GM12892 (cell line): ENCODE results near the gene DDIT4.
A peak's percentile ranks its signal among the peaks of the same experiment; 100 is the strongest.
"Not testable (repeated sequence)": the region's sequence is repeated elsewhere in the genome, so short reads cannot be mapped to it uniquely, and the experiment has no call there.

ENCODE experiments used
- DNase-seq: peaks from one replicate; pipeline ENCODE4 v3.0.0; 2011; ENCODE audit not compliant: insufficient read length
- FAIRE-seq: peaks from 2 replicates; lab custom pipeline; 2011; peaks lifted over from hg19 to GRCh38; lab: Jason Lieb, UNC
- POLR2A ChIP-seq: IDR thresholded peaks from 2 replicates; pipeline ENCODE4 v1.6.1; 2011; ENCODE audit warnings: low read depth, low read length, control low read depth
- POLR2AphosphoS5 ChIP-seq: IDR thresholded peaks from 2 replicates; pipeline ENCODE4 v1.6.1; 2011; ENCODE audit warnings: low read depth, low read length, control low read depth
- TAF1 ChIP-seq: IDR thresholded peaks from 2 replicates; pipeline ENCODE4 v1.6.1; 2011; ENCODE audit warnings: low read depth, mild to moderate bottlenecking, control low read depth, low read length, borderline replicate concordance

Gene DDIT4

GRCh38 chr10:72291019-72291532, 17.4 kb downstream of the DDIT4 start:
- FAIRE-seq, result no peak
- no peak for DNase-seq
- TF ChIP-seq POLR2A (no peak), TAF1 (no peak)

DNA sequence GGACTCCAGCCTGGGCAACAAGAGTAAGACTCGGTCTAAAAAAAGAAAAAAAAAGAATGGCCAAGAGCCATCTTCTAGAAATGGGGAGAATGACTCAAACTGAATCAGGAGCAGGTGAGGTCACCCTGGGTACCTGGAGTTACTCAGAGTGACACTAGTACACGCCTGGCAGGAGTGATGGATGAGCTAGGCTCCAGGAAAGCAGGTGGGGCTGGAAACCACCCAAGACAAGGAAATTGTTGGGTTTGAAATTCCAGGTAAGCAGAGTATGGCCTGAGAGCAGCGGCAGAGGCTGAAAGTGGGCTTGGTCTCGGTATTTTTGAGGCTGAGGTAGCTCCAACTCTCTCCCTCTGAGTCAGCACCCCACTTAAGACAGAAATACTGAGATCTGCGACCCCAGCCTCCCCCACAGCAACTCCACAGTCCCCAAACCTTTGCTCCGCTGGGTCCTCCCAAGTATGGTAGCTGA, 18.5 kb downstream of the DDIT4 start:
- FAIRE-seq (no peak), DNase-seq (no peak)
- TF ChIP-seq TAF1 (no peak), POLR2AphosphoS5 (no peak), POLR2A (no peak)

DNA sequence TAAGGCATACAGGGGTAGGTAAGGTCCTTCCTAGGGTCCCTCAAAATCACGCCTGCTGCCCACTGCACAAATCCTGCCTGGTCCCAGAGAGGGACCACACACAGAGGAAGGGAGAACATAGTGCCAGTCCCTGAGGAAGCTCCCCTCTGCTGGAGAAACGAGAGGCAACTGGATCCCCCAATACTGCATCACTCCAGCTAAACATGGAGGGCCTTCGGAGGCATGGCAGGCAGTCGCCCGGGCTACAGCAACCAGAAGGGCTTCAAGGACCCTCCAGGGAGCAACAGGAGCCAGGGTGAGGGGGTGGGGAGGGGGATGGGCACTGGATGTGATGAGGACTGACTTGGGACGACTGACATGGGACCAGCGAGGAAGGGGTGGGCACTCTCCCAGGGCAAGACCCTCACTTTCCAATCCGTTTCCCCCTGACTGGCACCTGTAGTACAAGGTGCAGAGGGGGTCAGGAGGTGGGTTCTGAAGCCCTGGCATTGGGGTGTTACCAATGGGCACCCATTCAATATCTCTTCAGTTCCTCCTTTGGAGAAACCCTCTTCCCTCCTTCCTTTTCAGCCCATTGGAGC, 21.7 kb downstream of the DDIT4 start:
- TF ChIP-seq POLR2AphosphoS5, result no peak
- TF ChIP-seq TAF1, result no peak
- TF ChIP-seq POLR2A, result no peak; the same call in 1 of the 2 replicates
- FAIRE-seq, result no peak
- no peak for DNase-seq

DNA sequence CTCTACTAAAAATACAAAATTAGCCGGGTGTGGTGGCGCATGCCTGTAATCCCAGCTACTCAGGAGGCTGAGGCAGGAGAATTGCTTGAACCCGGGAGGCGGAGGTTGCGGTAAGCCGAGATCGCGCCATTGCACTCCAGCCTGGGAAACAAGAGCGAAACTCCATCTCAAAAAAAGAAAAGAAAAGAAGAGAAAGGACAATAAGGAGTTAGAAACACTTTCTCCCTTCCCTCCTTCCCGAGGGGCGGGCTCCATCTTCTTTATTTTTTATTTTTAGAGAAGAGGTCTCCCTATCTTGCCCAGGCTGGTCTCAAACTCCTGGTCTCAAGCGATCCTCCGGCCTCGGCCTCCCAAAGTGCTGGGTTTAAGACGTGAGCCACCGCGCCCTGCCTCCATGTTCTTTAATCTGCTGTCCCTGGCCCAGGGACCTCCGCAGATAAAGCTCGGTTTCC, 23.1 kb downstream of the DDIT4 start:
- FAIRE-seq, DNase-seq: not testable (repeated sequence)

GRCh38 chr10:72297281-72297804, 23.6 kb downstream of the DDIT4 start:
- peak; percentile 89 for TF ChIP-seq POLR2A
- peak; percentile 51; the same call in 1 of the 2 replicates for TF ChIP-seq TAF1
- peak; percentile 89 for TF ChIP-seq POLR2AphosphoS5
- peak; percentile 96 for FAIRE-seq
- no peak for DNase-seq

DNA sequence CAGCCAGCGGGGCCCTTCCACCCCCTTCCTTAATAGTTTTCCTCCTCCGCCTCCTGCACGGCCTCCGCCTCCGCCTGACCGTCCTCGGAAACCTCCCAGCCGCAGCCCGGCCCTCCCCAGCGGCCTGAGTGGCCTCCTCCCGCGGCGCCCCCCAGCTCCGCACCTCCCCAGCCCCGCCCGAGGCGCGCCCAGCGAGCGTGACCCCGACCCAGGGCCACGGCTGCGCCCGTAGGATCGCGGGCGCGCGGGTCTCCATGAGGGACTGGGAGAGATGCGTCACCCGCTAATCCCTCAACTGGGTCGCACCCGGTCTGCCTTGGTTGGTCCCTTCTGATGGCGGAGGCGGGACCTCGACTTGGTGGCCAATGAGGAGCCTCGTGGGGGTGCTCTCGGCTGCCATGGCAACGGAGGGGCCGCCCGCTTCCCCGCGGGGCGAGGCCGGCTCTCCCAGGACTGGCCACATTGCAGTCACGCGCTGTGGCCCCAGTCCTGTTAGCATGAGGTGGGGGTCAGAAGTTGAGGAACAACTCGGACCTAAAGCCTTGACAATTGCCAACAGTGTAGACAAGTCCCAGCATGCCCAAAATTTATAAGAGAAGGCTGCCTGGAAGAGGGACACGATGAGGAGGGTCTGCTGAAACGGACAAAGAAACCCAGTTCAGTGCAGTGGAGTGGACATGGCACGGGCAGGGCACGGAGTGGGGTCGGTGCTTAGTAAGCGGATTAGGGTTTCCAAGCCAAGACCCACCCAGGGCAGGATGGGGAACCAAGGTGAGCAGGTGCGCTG, 24.3 kb downstream of the DDIT4 start:
- TF ChIP-seq TAF1 (peak; percentile 71), POLR2AphosphoS5 (peak; percentile 10; the same call in 1 of the 2 replicates), POLR2A (peak; percentile 64)
- peak; percentile 84 for DNase-seq
- no peak for FAIRE-seq

DNA sequence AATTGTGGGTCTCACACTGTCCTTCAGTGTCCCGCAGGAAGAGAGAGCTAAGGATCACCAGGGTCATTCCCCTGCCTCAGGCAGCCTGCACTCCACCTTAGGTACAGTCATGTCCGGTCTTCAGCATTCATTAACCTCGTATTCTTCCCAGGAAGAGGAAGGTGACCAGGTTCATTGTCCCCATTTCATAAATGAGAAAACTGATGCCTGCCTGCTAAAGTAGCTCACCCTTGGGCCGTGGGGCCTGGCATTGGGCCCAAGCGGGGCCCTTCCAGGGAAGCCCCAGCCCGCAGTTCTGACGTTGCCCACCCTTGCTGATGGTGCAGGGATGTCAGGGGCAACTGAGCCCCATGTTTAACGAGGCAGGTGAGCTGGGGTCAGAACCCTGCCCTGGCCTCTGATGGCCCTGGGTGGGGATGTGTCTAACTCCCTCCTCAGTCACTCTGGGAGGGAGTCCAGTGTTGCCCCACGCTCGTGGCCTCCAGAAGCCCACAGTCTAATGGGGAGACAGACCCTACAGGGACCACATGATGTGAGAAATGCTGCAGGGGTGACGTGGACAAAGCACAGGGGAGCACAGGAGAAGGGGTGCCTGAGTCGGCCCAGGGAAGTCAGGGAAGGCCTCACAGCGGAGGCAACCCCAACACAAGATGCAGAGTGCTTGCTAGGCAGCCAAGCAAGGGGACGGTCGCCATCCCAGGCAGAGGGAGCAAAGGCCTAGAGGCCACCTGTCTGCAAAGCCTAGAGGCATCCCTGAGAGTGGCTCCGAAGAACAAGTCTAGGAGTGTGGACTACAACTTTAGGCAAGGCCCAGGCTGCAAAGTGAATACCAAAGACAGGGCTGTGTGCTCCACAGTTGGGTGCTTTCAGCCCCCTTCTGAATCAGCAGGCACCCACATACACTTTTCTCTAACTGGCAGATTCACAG, 25.1 kb downstream of the DDIT4 start:
- TF ChIP-seq POLR2A (no peak), TAF1 (no peak), POLR2AphosphoS5 (no peak)
- no peak for FAIRE-seq
- no peak for DNase-seq

GRCh38 chr10:72303424-72304128, 29.9 kb downstream of the DDIT4 start:
- no peak for TF ChIP-seq TAF1
- no peak for TF ChIP-seq POLR2A
- no peak for TF ChIP-seq POLR2AphosphoS5
- FAIRE-seq, result no peak
- no peak for DNase-seq

DNA sequence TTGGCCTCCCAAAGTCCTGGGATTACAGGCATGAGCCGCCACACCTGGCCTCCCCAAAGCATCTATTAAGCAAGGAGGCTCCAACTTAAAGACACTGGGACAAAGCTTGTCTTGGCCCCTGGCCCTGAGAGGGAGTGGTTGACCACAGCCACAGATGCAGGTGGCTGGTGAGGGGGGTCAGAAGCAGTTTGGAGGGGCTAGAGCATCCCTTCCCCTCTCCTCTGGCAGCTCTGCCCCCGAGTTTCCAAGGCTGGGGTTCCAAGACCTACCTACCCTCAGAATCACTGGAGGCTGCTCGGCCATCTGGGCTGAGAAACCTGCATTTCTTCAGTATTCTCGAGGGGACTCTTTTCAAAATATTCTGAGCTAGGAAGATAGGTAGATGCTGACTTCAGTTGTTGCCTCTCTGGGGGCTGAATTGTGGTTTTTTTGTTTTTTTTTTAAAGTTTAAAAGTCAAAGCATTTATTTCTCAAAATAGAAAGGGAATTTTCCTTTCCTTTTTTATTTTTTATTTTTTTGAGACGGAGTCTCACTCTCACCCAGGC, 32.6 kb downstream of the DDIT4 start:
- no peak for TF ChIP-seq POLR2A
- peak; percentile 4 for DNase-seq
- no peak for FAIRE-seq

DNA sequence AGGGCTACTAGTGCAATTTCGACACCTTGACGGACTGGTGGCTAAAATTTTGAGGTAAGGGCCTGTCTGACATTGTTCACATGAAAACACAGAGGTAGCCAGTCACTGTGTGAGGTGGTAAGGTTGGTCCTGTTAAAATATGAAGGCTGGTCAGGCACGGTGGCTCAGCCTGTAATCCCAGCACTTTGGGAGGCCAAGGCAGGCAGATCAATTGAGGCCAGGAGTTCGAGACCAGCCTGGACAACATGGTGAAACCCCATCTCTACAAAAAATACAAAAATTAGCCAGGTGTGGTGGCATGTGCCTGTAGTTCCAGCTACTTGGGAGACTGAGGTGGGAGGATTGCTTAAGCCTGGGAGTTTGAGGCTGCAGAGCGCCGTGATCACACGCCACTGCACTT, 34.0 kb downstream of the DDIT4 start:
- not testable (repeated sequence) for DNase-seq, FAIRE-seq
